Brain microvascular endothelial cell (primary cell): ENCODE results near the gene RHOC.

Source experiments
- DNase-seq: peaks from one replicate; pipeline ENCODE4 v3.0.0-alpha.2; 2020
- H3K27ac ChIP-seq: fragments of 250-450 bp; sonication (Bioruptor Pico); 2 replicates; pipeline ENCODE4 v1.5.1; 2020; ENCODE audit warnings: mild to moderate bottlenecking, moderate library complexity
- H3K27me3 ChIP-seq: fragments of 250-450 bp; sonication (Bioruptor Pico); replicated peaks from 2 replicates; pipeline ENCODE4 v1.5.1; 2020; ENCODE audit warnings: mild to moderate bottlenecking
- H3K36me3 ChIP-seq: fragments of 250-450 bp; sonication (Bioruptor Pico); replicated peaks from 2 replicates; pipeline ENCODE4 v1.5.1; 2020; ENCODE audit warnings: mild to moderate bottlenecking
- H3K4me3 ChIP-seq: 2 replicates; pipeline ENCODE4 v1.5.1; 2011; ENCODE audit warnings: low read depth, mild to moderate bottlenecking, control low read depth, low read length, moderate library complexity
- in situ Hi-C: cut with HindIII; loops from 2 replicates; pipeline ENCODE4 v1.10.0; 2017; ENCODE audit warnings: low sequenced_read_pairs, low pct_ligation_motif_present
- TF ChIP-seq, protein P1 (sequence below): IDR thresholded peaks from 2 replicates; pipeline ENCODE4 v1.5.1; 2011; ENCODE audit warnings: low read depth, mild to moderate bottlenecking, moderate library complexity, low read length, control low read depth, inconsistent platforms; ENCODE audit errors: missing control alignments

RHOC gene

GRCh38 chr1:112718691-112719418 lies 11.9 kb upstream of the RHOC start:
- H3K27me3 ChIP-seq, result no peaks in the 10 kb centered on the region
- H3K36me3 ChIP-seq, result no peaks in the 10 kb centered on the region
- TF ChIP-seq, protein P1, sequence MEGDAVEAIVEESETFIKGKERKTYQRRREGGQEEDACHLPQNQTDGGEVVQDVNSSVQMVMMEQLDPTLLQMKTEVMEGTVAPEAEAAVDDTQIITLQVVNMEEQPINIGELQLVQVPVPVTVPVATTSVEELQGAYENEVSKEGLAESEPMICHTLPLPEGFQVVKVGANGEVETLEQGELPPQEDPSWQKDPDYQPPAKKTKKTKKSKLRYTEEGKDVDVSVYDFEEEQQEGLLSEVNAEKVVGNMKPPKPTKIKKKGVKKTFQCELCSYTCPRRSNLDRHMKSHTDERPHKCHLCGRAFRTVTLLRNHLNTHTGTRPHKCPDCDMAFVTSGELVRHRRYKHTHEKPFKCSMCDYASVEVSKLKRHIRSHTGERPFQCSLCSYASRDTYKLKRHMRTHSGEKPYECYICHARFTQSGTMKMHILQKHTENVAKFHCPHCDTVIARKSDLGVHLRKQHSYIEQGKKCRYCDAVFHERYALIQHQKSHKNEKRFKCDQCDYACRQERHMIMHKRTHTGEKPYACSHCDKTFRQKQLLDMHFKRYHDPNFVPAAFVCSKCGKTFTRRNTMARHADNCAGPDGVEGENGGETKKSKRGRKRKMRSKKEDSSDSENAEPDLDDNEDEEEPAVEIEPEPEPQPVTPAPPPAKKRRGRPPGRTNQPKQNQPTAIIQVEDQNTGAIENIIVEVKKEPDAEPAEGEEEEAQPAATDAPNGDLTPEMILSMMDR, result peak; percentile 87
- peak overlapping the region; percentile 9 for H3K4me3 ChIP-seq
- in situ Hi-C loops, result no loop called here
- DNase-seq, result peak; percentile 48
- H3K27ac ChIP-seq, result no peak overlapping the region

DNA sequence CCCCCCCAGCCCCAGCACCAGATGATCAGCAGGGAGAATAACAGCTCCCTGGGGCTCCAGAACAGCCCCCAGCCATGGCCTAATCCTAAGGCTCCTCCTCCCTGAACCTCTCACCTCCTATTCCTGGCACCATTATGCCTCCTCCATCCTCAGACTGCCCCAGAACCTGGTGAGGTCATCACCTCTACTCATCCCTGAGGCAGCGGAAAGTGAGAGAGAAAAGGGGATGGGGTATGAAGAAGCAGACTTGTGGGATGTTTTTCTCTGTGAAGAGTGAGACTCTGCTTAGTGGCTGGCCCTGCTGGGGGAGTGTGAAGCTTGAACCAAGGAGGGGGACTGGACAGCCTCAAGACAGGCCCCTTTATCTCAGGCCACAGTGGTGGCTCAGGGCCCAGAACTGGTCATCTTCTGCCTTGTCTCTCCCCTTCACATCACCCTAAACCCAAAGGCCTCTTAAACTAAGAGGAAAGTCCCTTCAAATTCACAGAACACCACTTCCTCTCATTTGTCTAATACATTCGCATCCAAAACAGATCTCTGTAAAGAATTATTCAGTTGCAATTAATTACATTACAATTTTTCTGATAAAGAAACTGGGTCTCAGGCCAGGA lies 10.4 kb upstream of the RHOC start:
- in situ Hi-C loops, result no loop called here
- H3K27ac ChIP-seq, result no peak overlapping the region
- no peak for DNase-seq

DNA sequence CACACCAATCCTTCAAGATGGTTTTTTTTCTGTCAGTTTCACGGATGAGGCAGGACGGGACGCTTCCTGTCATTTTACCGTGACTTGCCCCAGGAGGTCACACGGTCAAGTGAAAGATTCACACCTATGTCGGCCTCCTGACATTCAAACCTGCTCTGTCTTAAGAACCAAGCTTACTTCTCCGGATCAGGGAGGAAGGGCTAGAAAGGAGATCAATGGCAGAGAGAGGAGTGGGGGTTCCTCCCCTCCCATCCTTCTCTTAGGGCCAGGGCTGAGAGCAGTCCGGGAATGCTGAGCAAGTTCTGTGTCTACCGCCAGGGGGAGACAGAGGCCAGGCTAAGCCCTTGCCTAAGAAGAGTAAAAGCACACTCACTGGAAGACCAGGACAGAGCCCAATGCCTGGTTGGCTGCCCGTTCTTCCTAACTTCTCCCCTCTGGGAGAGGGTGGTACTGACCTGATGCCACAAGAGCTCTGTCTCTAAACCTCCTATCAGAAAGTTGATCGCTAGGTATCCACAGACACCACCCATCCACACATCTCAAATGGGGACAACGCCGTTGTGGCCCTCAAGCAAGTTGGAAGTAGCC lies 9.3 kb upstream of the RHOC start:
- DNase-seq, result peak; percentile 87
- TF ChIP-seq, protein P1, result peak; percentile 97
- Histone ChIP-seq H3K27ac (no peak overlapping the region), H3K4me3 (peak overlapping the region; percentile 66), H3K36me3 (no peaks in the 10 kb centered on the region), H3K27me3 (no peaks in the 10 kb centered on the region)
- in situ Hi-C loops, result no loop called here

More for the DNA sequence above, 10.4 kb upstream of the RHOC start:
- TF ChIP-seq, protein P1, result no peak
- Histone ChIP-seq H3K4me3 (no peak overlapping the region), H3K27me3 (no peaks in the 10 kb centered on the region), H3K36me3 (no peaks in the 10 kb centered on the region)

GRCh38 chr1:112715264-112716053 lies 8.5 kb upstream of the RHOC start, which contains the start of gene PPM1J:
TSS of gene PPM1J (minus strand) at chr1:112715332. CDS start at chr1:112715301, 31 bp downstream.
- no peaks in the 10 kb centered on the region for H3K36me3 ChIP-seq
- peak; percentile 93 for DNase-seq
- peak within 1 kb of the TSS; percentile 66 for H3K4me3 ChIP-seq
- H3K27ac ChIP-seq, result peak within 1 kb of the TSS; percentile 13
- in situ Hi-C loops, result no loop called here
- TF ChIP-seq, protein P1, result no peak
- no peaks in the 10 kb centered on the region for H3K27me3 ChIP-seq

DNA sequence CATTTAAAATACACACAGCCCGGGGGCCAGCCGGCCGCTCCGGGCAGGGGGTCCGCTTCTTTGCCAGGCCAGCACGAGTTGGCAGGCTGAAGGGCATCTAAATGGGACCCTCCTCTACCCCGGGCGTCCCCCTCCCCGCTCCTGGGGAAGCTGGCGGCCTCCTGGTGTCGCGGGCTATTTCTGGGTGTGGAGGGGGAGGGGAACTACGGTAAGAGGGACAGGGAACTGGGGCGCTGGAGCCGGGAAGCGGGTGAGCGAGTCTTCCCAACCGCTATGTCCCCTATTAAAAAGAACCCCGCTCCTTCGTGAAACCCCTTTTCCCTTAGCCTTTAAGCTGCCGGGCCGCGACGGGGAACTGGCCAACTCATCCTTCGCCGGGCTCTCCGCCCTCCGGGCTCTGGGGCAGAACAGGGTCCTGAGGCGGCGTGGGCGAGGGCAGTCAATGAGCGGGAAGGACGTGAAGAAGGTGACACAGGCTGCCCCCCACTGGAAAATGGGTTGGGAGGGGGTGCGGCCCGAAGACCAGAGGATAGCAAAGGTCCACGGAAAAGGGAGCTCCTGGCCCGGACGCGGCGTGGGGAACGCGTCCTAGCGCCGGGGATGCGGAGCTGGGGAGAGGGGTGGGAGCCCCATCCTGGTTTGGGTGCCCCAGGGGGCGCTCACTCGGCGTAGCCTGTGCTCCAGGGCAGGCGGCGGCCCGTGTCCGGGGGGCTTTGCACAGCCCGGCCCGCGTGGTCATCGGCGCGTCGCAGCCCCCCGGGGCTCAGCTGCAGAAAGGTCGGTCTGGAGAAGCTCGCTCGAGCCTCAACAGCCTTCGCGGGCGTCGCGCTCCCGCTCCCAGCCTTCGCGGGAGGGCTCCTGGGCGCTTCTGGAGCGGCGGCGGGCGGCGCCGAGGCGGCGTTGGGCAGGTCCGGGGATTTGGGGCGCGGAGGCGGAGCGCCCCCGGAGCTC lies 7.7 kb upstream of the RHOC start:
- in situ Hi-C loops, result no loop called here
- Histone ChIP-seq H3K4me3 (peak overlapping the region; percentile 56), H3K36me3 (no peaks in the 10 kb centered on the region), H3K27me3 (no peaks in the 10 kb centered on the region), H3K27ac (no peak overlapping the region)
- no peak for DNase-seq
- TF ChIP-seq, protein P1, result peak; percentile 18
